TTC549 (cell line): ENCODE results near the gene LDAH.

ENCODE experiments used
- FAIRE-seq: peaks from 2 replicates; lab custom pipeline; 2012; peaks lifted over from hg19 to GRCh38; lab: Jason Lieb, UNC

Gene LDAH

DNA sequence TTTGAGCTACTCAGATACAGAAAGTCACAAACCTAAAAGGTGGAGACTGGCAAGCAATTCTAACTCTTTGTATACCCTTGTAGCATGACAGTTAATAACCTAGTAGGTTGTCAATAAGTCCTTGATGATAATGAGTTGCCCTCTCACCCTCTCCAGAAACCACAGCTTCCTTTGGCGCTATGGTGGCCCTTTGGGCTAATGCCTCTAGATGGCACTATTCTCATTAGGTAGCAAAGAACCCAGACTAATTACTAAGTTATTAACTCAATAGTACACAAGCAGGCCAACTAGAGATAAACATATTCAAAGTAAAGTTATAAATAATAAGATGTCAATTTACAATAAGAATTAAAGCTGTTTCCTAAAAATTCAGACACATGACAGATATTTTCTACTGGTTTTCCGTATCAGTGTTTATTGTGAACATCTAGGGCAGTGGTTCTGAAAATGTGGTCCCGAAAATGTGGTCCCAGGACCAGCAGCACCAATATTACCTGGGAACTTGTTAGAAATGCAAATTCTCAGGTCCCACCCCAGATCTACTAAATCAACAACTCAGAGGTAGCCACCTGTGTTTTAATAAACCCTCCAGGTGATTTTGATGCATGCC is 41.1 kb downstream of the LDAH start:
- peak; percentile 17 for FAIRE-seq

DNA sequence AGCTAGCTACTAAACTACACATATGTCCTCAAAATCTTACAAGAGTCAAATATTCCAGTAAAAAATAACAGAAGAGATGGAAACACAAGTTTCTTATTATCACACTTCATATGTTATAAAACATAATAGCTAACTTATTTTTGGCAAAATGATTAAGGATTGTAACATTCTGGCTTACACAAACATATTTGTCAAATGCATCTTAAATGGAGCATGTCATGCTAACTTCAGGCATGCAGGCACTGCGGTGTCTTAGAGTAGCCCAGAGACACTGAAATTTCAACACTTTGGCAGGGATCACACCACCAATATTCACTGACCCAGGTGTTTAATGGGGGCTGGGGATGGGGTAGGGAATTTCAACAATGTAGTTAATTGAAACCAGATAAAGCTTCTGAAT is 51.6 kb downstream of the LDAH start:
- no peak for FAIRE-seq

DNA sequence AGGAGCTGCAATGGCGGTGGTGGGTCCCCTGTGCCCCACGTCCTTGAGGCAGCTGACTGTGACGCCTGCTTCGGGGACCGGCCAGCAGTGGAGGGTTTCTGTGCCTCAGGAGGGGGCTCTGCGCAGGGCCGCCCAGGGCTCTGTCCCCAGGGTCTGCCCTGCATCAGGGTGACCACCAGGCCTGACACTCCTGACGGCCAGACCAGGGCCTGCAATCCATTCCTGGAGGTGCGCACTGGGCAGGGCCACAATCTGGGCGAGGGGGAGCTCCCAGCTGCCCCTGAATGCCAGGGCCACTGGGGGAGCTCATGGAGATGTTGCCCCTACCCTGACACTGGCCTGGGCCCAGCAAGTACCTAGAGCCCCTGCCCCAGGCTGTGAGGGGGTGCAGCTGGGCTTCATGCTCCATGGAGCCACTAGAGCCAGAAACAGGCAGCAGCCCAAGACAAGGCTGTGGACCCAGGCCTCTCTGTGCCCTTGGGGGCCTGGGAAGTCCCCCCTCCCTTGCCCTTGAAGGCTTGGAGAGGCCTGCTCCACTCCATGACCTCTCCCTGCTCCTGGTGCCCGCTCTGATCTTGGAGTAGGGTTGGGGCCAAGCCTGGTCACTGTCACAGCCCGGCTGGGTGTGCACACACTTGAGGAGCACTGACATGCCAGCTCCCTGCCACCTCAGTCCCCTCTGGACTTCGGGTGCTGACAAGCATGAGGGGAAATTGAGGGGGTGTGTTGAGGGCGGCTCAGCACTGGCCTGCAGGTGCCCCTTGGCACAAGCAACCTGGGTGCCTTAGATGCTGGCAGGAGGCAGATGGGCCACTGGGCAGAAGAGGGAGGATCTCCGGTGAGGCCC is 55.9 kb downstream of the LDAH start:
- no peak for FAIRE-seq

DNA sequence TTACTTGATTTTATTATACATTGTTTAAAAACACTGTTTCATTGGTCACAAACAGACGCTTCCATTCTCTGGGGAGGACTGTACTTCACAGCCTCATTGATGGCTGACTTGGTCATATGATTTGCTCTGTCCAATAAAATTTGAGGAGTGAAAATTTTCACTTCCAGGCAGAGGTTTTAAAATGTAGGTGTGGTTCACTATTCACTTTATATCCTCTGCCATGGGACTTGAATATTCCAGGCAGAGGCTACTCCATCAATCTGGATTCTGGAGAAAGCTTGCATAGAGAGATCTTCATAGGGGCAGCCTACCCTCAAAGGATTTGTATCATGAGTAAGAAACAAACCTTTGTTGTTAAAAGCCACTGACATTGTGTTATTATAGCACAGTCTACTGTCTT is 56.7 kb downstream of the LDAH start:
- no peak for FAIRE-seq

DNA sequence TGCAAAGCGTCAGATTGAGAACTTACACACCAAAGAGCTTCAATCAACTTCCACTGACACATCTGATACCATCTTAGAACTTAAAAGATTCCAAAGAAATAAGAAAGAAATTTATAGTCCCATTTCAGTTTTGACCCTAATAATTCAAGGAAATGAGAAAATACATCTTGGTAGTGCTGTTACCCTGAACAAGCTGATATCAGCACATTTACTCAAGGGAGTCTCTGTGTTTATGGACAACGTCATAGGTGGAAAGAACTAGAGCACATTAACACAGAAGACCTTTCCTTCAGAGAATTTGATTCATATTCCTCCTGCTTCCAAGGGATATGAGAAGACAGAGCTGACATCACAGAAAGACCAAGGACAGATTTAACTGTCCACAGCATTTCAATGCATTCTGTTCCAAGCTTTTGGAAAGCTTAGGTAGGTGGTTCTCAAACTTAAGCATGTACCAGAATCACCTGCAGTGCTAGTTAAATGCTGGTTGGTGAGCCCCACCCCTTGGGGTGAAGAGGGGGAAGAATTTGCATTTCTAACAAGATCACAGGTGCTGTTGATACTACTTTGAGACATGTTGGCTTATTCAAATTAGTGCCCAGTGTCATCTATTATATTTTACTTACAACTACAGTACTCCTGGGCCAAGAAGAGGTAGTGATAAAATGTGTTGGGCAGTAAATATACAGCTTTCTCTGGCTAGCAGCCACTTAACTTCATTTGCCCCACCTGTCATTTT is 59.8 kb downstream of the LDAH start:
- FAIRE-seq = no peak

DNA sequence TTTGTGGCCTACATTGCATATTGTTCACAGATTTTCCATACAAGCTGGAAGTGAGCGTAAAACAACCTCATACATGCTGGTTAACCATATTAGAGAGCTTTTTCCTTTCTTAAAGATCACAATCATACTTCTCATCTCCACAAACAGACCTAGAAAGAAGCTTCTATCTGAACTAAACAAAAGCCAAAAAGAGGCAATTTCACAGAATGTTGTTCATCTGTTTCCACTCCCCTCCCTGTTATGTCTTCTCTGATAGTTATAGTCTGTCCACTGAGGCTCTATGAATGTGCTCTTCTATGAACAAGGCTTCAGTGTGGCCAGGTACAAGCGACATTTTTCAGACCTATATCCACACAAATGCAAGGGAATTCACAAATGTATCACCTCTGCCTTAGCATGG is 63.4 kb downstream of the LDAH start:
- FAIRE-seq = no peak

DNA sequence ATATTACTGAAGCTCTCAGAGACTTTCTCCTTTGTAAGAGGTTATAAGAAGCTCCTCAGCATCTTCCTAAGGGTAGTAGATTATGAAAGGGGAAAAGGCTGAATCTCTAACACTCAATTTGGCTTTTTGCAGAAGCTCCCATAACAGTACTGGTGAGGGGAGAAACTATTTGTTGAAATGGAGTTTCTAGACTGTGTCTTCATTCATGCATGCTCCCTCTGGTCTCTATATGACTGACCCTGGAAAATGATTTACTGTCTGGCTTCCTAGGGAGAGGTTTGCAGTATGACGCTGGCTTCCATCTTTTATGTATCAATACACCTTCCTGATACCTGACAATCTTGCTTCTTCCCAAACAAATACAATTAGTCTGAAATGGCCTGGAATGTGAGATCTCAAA is 63.9 kb downstream of the LDAH start:
- FAIRE-seq = no peak

DNA sequence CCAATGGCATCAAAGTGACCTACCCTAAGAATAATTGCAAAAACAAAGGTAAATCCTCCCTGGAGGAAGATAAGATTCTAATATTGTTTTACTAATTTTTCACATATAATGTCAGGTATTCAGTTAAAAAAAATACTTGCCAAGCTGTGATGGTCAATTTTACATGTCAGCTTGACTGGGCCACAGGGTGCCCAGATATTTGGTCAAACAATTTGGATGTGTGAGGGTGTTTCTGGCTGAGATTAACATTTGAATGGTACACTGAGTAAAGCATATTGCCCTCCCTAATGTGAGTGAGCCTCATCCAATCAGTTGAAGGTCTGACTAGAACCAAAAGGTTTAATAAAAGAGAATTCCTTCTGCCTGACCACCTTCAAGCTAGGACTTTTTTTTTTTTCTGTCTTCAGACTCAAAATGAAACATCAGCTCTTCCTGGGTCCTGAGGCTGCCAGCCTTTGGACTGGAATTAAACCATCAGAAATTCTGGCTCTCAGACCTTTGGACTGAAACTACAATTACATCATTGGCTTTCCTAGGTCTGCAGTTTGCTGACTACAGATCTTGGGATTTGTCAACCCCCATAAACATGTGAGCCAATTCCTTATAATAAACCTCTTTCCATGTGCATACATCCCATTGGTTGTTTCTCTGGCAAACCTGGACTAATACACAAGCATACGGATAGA is 65.4 kb downstream of the LDAH start:
- no peak for FAIRE-seq

DNA sequence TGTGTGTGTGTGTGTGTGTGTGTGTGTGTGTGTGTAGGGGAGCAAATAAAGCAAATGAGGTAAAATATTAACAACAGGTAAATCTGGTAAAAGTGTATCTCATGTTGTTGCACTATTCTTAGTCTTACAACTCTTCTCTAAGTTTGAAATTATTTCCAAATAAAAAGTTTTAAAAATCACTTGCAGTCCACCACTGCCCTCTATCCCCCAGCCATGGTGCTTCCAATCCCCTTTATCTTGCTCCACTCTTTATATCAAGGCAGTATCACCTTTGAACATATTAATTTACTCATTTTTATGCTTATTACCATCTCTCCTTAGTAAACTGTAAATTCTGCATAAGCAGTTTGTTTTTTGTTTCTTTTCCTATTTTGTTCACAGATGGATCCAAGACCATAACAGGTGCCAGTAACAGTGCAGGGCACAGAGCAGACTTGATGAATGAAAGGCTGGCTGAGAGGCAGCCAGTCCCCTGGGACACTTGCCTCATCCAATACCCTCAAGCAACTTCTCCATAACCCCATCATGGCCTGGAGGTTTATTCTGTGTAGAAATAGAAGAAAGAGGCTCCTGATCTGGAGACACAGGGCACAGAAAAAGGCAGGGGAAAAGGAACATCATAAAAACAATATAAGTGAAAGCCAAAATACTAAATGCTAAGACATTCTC is 67.6 kb downstream of the LDAH start:
- FAIRE-seq = no peak

DNA sequence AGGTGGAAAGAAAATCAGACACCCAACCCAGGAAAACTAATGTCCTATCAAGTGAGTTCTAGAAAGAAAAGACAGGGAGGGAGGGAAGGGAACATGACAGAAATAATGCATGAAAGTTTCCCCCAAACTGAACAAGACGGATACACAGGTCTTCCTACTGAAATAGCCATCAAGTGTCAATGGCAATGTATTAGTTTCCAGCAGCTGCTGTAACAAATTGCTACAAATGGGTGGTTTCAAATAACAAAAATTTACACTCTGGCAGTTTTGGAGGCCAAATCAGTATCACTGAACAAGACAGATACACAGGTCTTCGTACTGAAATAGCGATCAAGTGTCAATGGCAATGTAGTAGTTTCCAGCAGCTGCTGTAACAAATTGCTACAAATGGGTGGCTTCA is 70.6 kb downstream of the LDAH start:
- FAIRE-seq = no peak

DNA sequence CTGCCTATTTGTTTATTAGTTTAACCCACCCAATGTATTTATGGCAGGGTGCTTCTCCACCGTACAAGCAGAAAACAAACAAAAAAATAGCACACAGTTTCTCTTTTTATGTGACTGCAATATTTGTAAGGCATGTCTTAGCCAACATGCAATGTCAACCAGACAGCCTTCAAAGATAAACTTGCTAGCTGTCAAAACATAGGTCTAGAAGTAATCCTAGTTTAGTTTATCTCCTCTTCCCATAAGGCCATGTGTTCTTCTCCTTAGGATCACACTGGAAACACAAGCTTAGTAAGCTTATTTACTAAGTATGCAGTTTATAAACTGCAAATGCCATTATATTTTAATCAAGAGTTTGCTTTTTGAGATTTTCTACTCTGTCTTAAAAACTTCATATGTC is 75.6 kb downstream of the LDAH start:
- FAIRE-seq = no peak

DNA sequence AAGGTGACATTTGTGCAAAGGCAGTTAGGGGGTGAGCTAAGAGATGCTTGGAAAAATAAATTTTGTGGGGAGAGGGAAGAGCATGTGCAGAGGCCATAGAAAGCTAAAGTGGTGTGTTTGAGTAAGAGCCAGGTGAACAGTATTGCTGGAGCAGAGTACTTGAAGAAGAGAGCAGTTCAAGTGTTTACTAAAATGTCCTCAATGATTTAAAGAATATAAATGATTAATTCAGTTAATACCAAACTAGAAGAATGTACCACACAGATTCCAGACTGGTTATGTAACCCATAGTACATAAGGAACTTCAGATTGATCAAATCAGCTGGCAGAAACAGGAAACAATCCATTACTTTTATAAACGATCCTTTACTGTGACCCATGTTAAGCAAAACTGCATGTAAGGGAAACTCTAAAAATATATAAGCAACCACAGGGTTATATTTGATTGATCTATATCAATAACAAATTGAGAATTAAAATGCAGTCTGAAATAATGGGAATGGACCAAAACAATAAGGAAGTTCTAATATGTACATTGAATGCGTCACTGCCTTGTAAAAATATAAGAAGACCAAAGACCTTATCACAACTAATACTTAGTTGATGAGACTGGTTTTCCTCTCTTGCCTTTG is 76.9 kb downstream of the LDAH start:
- no peak for FAIRE-seq

DNA sequence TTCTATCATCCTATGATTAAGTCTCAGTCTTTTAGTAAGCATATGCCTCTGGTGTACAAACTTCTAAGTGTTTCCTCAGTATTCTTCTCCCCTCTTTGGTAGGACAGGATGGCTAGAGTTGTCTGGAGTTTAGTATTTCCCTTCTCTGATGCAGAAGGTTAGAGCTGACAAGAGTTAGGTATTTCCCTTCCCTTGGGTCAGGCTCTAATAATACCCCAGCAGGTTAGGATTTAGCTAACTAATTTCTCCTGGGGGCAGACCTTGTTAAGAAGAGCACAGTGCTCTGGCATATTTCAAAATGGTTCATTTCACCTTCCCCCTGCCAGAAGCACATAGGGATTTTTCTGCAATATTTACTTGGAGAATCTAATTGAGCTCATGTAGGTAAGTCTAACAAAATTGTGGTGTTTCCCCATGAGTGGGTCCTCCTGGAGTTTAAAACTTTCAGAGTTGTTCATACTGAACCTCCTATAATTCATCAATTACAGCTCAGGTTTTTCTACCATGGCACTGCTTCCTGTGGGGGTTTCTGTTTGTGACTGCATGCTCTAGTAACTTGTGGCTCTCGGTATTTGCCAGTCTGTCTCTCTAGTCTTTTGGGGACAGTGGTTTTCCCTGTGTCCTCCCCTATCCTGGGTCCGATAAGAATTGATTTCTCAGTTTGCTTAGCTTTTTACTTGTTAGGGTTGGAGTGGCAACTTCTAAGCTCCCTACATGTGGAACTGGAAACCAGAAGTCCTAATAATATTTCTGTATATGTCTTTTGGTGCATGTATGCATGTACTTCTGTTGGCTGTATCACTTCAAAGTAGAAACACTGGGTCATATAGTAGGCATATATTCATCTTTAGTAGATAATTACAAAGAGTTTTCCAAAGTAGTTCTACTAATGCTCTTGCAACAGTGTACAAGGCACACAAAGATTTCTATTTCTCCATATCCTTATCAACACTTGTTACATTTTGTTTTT is 78.2 kb downstream of the LDAH start:
- no peak for FAIRE-seq

DNA sequence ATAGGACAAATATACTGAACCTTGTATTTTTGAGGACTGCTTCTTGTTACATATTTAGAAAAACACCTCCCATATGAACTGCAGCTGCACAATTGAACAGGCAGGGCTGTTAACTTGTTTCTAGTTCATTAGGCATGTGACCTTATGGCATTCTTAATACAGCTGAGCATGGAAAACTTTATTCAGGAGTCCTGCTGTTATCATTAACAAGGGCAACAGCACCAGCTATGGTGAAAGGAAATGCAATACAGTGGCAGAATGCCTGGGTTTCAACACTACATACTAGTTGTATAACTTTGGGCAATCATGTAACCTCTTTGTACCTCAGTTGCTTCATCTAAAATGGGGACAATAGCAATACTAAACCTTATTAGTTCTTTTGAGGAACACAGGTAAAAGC is 84.1 kb downstream of the LDAH start:
- no peak for FAIRE-seq

DNA sequence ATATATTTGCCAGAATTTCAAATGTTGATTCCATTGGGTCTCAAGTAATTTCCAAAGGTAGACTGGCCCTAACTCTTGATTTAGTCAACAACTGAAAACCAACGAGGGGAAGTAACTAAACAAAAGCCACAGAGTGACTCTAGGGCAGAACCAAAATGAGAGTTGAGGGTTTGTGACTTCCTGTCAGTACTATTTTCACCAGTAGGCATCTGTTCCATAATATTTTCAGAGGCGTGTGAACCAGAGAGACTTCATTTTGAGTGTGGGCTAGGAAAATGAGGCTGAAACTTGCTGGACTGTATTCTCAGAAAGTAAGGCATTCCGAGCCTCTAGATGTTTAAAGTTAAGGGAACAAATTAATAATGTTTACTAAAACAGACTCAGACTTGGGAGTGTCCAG is 85.4 kb downstream of the LDAH start:
- FAIRE-seq = no peak

DNA sequence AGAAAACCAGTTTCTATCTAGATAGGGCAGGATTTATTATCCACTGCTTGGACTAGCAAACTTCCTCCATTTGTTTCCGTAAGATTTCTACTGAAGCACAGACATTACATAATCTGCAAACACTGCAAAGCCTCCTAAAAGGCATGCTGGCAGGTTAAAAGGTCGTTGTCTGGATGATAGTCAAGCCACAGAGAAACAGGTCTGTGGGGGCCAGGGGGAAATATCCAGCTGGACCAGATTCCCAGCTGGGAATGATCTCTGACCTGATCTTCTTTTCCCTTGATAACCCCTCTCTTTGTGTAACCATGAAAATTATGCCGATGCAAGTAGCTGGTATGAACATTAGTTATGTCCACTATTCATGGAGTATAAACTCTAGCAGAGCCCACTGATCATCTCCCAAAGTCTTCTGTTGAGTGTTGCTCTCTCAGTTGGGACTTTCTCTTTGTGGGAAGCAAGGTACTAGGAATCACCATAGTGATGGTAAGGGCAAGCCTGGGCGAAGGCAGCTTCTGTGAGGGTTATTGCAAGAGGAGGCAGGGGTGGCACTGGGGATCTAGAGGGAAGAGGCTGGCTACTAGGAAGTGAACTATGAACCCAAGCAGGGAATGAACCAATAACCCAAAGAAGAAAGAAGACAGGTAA is 94.7 kb downstream of the LDAH start:
- no peak for FAIRE-seq

DNA sequence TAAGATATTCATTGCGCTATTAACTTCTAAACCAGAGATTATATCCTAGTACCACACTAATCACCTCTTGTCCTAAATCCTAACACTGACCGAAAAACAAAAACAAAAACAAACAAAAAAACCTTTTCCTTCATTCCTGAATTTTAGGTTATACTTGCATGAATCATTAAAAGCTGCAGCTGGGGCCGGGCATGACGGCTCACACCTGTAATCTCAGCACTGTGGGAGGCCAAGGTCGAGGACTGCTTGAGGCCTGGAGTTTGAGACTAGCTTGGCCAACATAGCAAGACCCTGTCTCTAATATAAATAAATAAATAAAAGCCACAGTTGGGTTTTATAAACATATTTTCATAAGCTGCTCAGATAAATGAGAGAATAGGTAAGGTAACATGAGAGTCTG is 96.0 kb downstream of the LDAH start:
- no peak for FAIRE-seq

DNA sequence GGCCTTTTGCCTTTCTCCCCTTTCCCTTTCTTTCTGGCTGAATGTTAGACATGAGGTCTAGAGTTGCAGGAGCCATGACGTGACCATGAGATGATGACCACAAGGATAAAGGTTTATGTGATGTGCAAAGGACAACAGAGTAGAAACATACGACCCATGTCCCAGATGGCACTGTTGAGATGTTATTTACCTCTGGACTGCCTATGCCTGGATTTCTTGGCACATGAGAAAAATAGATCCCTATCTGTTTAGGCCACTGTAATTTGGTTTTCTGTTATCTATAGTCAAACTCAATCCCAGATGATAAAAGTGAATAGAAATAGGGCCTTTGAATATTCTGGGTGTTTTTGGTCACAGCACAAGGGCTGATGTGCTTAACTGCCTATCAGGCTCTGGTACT is 97.1 kb downstream of the LDAH start:
- FAIRE-seq = no peak

DNA sequence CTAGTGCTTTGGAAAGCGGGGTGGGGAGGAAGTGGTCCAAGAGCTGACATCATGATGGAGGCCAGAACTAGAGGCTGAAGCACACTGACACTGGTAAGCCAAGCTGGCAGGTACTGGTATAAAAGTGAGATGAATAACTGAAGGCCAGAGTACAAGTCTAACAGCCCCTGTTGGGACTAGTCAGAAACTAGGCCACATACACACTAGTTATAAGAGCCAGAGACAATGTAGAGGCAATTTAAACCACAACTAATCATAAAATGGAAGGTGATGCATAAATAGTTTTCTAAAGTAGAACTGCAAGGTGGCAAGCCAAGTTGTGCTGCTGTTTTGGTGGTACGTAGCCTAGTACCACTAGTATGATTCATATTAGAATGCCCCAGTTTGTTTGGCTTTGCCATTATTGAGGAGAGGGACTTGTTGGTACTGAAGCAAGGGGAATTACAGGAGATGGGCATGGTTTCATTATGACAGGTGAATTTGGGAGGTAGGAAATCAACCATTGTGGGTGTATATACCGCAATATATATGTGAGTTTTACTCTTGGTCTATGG is 98.3 kb downstream of the LDAH start:
- FAIRE-seq = no peak

DNA sequence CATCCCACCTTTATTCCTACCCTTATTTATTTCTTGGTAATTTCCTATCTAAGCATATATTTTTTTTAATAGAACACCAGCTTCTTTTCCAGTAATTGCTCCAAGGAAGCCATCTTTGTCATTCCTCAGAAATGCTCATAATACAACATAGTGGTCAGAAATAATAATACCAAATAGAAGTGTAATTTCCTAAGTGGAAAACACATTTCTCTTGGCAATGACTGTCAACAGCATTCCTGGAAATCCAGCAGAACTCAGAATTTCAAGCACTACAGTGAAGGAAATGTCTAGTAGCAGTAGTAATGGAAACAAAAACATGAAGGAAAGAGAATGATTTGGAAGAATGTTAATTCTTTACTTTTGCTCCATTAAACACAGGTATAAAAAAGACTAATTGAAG is 99.4 kb downstream of the LDAH start:
- no peak for FAIRE-seq
